ENCODE results near the gene PTGER3.

DNA sequence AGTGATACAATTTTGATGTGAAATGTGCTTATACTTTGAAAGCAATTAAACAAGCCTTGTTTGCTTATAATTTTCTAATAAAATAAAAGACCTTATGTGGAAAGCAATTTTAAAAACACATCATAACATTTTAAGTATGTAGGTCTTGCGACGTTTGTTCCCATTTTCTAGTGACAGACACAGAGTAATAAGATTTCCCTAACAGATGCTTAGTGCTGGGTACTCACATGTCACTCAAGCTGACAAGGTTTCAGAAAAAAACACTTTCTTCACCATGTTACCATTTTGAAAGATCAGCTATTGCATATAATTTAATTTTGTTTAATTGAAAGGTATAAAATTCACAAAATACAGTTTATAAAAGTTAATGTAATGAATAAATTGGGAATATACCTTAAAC, 47.3 kb upstream of the PTGER3 start:
- TF ChIP-seq CTCF (IDR thresholded peaks at IDR 0.05) (no peak), POLR2A (IDR thresholded peaks at IDR 0.05) (no peak), EP300 (IDR thresholded peaks at IDR 0.05) (no peak), POLR2AphosphoS5 (IDR thresholded peaks at IDR 0.05) (no peak)

Data from sigmoid colon (tissue), 4 donors.